ENCODE measurements around the gene OR13A1.

DNA sequence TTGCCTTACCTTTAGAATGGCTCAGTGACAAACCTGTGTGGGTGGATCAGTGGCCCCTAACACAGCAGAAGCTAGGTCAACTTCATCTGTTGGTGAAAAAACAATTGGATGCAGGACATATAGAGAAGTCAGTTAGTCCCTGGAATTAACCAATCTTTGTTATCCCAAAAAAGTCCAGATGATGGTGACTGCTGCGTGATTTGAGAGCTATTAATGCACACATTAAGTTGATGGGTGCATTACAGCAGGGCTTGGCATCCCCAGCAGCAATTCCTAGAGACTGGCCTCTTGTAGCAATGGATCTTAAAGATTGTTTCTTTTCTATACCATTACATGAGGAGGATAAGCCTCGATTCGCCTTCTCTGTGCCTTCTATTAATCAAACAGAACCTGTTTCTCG is 33.3 kb downstream of the OR13A1 start:
- TF ChIP-seq, protein P1, sequence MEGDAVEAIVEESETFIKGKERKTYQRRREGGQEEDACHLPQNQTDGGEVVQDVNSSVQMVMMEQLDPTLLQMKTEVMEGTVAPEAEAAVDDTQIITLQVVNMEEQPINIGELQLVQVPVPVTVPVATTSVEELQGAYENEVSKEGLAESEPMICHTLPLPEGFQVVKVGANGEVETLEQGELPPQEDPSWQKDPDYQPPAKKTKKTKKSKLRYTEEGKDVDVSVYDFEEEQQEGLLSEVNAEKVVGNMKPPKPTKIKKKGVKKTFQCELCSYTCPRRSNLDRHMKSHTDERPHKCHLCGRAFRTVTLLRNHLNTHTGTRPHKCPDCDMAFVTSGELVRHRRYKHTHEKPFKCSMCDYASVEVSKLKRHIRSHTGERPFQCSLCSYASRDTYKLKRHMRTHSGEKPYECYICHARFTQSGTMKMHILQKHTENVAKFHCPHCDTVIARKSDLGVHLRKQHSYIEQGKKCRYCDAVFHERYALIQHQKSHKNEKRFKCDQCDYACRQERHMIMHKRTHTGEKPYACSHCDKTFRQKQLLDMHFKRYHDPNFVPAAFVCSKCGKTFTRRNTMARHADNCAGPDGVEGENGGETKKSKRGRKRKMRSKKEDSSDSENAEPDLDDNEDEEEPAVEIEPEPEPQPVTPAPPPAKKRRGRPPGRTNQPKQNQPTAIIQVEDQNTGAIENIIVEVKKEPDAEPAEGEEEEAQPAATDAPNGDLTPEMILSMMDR (IDR thresholded peaks at IDR 0.05): no peak
- TF ChIP-seq POLR2A (IDR thresholded peaks at IDR 0.05): no peak
